ENCODE data around the gene ARHGAP26.

The ARHGAP26 gene

DNA sequence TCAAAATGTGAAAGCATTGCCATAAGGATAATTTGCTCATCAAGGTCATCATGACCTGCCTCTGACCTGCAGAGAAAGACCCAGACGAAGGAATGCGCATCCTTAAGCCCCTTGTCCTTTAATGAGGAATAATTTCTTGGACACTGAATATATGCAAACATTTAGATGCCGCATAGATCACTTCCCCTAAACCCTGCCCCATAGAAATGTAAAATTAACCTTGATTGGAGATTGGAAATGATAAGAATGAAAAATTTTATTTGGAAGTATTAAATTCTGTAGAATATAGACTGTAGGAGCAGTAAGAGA, 233.1 kb downstream of the ARHGAP26 start:
- H3K27ac Mint-ChIP-seq = peak overlapping the region; percentile 97
- peaks cover 3% of the 10 kb centered on the region for H3K9me3 Mint-ChIP-seq
- no peaks in the 10 kb centered on the region for H3K27me3 Mint-ChIP-seq (ENCODE audit: low read depth)
- H3K4me1 Mint-ChIP-seq (ENCODE audit: low read depth) = peaks cover 69% of the 10 kb centered on the region
- H3K4me3 Mint-ChIP-seq = peak overlapping the region; percentile 66
- no peak for DNase-seq (ENCODE audit: low spot score)
- peaks cover 7% of the 10 kb centered on the region for H3K36me3 Mint-ChIP-seq (ENCODE audit: low read depth)

DNA sequence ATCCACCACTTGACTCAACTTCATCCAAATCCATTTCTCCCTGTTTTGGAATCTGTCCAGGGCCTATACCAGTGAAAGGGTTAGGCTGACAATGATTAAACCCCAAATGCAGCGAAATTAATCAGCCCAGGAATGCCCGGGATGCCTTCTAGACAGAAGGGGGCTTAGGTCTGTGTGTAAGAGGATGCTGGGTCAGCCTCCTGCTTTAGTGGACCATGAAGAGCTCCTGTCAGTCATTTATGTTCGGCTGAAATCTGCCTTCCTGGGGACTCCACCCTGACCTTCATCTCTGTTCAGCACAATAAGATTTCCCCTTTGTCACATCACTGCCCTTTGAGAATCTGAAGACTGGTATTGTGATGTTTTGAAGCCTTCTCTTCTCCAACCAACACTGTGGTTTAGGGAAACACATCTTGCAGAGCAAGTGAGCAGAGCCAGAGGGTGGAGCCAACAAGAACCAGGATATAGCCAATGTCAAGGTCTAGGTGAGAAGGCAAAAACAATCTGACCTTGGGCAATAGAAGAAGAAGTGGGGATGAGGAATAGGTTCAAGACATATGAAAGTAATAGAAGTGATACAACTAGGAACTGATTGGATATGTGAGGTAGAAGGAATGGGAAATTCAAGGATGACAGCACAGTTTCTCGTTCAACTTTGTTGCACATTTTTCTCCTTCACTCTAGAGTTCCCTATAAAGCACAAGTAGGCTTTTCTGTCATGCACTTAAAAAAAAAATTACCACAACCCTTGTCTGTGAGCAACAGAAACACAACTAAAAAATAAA, 234.4 kb downstream of the ARHGAP26 start:
- H3K27me3 Mint-ChIP-seq (ENCODE audit: low read depth) = no peaks in the 10 kb centered on the region
- H3K4me3 Mint-ChIP-seq = peak overlapping the region; percentile 24
- H3K27ac Mint-ChIP-seq = peak overlapping the region; percentile 18
- DNase-seq (ENCODE audit: low spot score) = no peak
- H3K36me3 Mint-ChIP-seq (ENCODE audit: low read depth) = peaks cover 7% of the 10 kb centered on the region
- peaks cover 3% of the 10 kb centered on the region for H3K9me3 Mint-ChIP-seq
- H3K4me1 Mint-ChIP-seq (ENCODE audit: low read depth) = peaks cover 75% of the 10 kb centered on the region

DNA sequence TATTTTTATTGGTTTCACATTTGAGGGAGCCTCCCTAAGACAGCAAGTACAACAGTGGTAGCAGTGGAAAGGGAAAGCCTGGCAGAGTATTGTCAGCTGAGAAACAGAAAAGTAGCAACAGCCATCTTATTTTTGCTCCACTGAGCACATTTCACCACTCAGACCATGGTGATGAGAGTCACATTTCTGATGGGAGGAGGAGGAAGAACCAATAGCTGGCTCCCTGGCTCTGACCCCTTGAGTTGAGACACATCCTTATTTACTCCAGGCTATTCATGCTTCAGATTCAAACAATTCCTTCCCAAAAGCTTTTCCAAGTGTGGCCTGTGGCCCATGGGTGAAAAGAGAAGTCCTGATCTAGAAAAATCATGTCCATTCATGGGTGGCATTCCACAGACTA, 236.3 kb downstream of the ARHGAP26 start:
- no peak for DNase-seq (ENCODE audit: low spot score)
- Mint-ChIP-seq H3K36me3 (ENCODE audit: low read depth) (peaks cover 3% of the 10 kb centered on the region), H3K4me1 (ENCODE audit: low read depth) (peaks cover 80% of the 10 kb centered on the region), H3K27ac (no peak overlapping the region), H3K27me3 (ENCODE audit: low read depth) (no peaks in the 10 kb centered on the region), H3K4me3 (no peak overlapping the region), H3K9me3 (no peaks in the 10 kb centered on the region)

GRCh38 chr5:143008032-143008431, 237.9 kb downstream of the ARHGAP26 start:
- Mint-ChIP-seq H3K9me3 (no peaks in the 10 kb centered on the region), H3K27me3 (ENCODE audit: low read depth) (no peaks in the 10 kb centered on the region), H3K4me3 (peak overlapping the region; percentile 9)

DNA sequence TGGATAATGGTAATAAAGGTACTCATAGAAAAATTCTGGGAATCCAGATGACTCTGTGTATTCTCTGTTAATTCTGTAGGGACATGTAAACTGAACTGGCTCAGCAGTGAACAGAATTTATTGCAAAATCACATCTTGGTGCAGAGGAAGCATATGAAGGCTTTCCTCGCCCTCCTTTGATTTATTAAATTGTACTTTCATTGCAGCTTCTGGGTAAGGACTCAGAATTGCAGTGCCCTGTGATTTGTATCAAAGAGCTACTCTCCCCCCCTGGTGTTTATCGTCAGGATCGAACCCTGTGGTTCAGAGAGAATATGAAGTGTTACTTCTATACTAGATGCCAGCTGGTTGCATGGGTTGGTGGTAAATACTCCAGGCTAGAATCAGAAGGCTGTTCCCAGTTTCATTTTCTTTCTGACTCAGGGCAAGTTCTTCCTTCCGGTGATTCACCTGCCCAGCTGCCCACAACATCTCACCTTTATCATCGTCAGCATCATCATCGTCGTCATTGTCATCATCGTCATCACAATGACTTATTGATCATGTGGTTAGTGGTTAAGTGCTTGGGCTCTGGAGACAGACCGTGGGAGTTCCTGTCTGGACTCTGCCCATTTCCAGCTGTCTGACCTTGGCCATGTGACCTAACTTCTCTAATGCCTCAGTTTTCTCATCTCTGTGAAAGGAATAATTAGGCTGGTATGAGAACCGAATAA, 238.8 kb downstream of the ARHGAP26 start:
- peak overlapping the region; percentile 9 for H3K4me3 Mint-ChIP-seq
- peaks cover 64% of the 10 kb centered on the region for H3K4me1 Mint-ChIP-seq (ENCODE audit: low read depth)
- peak; percentile 90 for DNase-seq (ENCODE audit: low spot score)
- no peaks in the 10 kb centered on the region for H3K27me3 Mint-ChIP-seq (ENCODE audit: low read depth)
- peak overlapping the region; percentile 81 for H3K27ac Mint-ChIP-seq
- no peaks in the 10 kb centered on the region for H3K9me3 Mint-ChIP-seq
- peaks cover 1% of the 10 kb centered on the region for H3K36me3 Mint-ChIP-seq (ENCODE audit: low read depth)

More at GRCh38 chr5:143008032-143008431, 237.9 kb downstream of the ARHGAP26 start:
- H3K4me1 Mint-ChIP-seq (ENCODE audit: low read depth) = peaks cover 72% of the 10 kb centered on the region
- peaks cover 3% of the 10 kb centered on the region for H3K36me3 Mint-ChIP-seq (ENCODE audit: low read depth)
- H3K27ac Mint-ChIP-seq = peak overlapping the region; percentile 61
- no peak for DNase-seq (ENCODE audit: low spot score)

DNA sequence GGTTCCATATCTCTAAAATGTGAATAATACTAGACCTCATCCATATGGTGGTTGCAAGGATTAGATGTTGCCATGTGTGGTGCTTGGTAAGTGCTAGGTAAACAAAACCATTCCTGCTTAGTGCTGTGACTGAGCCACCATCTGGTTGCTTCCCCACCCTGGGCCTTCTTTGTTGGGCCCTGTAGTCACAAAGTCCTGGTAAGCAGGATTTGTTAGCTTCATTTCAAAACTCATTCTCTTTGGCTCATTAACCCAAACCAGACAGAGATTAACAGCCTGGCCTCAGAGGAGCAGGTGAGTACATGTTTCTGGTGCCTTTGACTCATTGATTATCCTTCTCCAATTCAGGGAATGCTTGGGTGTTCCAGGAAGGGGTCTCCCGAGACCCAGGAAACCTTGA, 240.2 kb downstream of the ARHGAP26 start:
- H3K27ac Mint-ChIP-seq = peak overlapping the region; percentile 17
- peaks cover 50% of the 10 kb centered on the region for H3K4me1 Mint-ChIP-seq (ENCODE audit: low read depth)
- peaks cover 4% of the 10 kb centered on the region for H3K36me3 Mint-ChIP-seq (ENCODE audit: low read depth)
- no peak for DNase-seq (ENCODE audit: low spot score)
- no peak overlapping the region for H3K4me3 Mint-ChIP-seq
- H3K9me3 Mint-ChIP-seq = no peaks in the 10 kb centered on the region
- H3K27me3 Mint-ChIP-seq (ENCODE audit: low read depth) = no peaks in the 10 kb centered on the region

- Mint-ChIP-seq H3K4me1 (ENCODE audit: low read depth) (peaks cover 40% of the 10 kb centered on the region), H3K36me3 (ENCODE audit: low read depth) (peaks cover 4% of the 10 kb centered on the region), H3K9me3 (no peaks in the 10 kb centered on the region), H3K27me3 (ENCODE audit: low read depth) (no peaks in the 10 kb centered on the region), H3K27ac (no peak overlapping the region), H3K4me3 (no peak overlapping the region)
- DNase-seq (ENCODE audit: low spot score) = no peak
These were observed 241.4 kb downstream of the ARHGAP26 start for GRCh38 chr5:143011585-143011984.

- Mint-ChIP-seq H3K36me3 (ENCODE audit: low read depth) (peaks cover 10% of the 10 kb centered on the region), H3K4me3 (no peak overlapping the region), H3K9me3 (peaks cover 4% of the 10 kb centered on the region), H3K27ac (no peak overlapping the region), H3K27me3 (ENCODE audit: low read depth) (no peaks in the 10 kb centered on the region), H3K4me1 (ENCODE audit: low read depth) (peaks cover 30% of the 10 kb centered on the region)
- DNase-seq (ENCODE audit: low spot score) = no peak
These were observed 243.2 kb downstream of the ARHGAP26 start for GRCh38 chr5:143013176-143013891.

GRCh38 chr5:143014017-143014651, 244.0 kb downstream of the ARHGAP26 start:
- Mint-ChIP-seq H3K27me3 (ENCODE audit: low read depth) (no peaks in the 10 kb centered on the region), H3K4me1 (ENCODE audit: low read depth) (peaks cover 23% of the 10 kb centered on the region), H3K27ac (no peak overlapping the region), H3K4me3 (no peak overlapping the region), H3K36me3 (ENCODE audit: low read depth) (peaks cover 12% of the 10 kb centered on the region), H3K9me3 (peaks cover 6% of the 10 kb centered on the region)
- no peak for DNase-seq (ENCODE audit: low spot score)

DNA sequence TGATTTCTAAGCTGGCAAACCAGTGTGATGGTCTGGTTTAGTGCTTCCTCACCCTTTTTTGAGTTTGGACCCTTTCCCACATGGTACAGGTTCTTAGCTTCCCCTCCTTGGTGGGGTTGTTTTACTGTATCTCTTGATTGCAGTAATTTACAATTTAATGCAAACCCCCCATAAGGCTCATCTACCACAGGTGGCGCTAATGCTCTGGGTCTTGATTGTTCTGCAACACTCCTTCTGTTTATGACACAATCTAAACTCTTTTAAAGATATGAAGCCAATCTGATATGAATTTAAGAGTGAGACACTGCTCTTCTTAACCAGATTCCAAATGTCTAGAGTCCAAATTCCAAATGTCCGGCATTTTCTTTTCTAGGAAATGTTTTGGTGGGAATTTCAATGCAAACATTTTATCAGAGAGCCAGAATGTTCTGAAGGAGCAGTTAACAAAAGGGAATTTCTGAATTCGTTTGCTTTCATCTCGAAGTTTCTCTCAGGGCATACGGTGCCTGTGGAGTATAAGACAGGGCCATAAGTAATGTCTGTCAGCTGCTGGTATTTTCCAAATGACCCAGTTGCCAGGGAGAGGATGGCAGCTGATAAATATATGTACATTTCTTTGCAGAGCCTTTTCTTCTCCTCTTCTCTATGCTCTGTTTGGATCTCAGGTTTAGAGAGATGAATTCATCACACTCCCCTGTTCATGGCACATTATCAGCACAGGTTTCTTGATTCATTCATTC, 246.8 kb downstream of the ARHGAP26 start:
- H3K27ac Mint-ChIP-seq = no peak overlapping the region
- H3K4me1 Mint-ChIP-seq (ENCODE audit: low read depth) = peaks cover 18% of the 10 kb centered on the region
- DNase-seq (ENCODE audit: low spot score) = peak; percentile 27
- H3K4me3 Mint-ChIP-seq = no peak overlapping the region
- no peaks in the 10 kb centered on the region for H3K27me3 Mint-ChIP-seq (ENCODE audit: low read depth)
- H3K36me3 Mint-ChIP-seq (ENCODE audit: low read depth) = peaks cover 14% of the 10 kb centered on the region
- peaks cover 6% of the 10 kb centered on the region for H3K9me3 Mint-ChIP-seq

DNA sequence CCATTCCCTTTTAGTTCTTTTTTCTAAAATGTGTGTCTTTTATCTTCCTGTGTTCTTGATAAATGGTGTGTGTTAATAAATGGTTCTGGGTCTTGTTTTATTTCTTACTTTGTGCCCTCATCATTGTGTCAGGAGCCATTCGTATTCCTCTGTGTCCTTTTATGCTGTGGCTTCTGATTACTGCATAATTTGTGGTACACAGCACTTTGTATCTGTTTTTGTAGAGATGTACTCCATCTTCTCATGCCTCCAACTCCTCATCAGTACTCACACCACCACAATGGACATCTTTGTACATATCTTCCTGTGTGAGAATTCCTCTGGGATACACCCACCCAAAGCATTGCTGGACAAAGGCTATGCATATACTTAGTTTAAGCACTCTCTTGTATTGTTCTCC, 247.4 kb downstream of the ARHGAP26 start:
- no peak overlapping the region for H3K4me3 Mint-ChIP-seq
- no peaks in the 10 kb centered on the region for H3K27me3 Mint-ChIP-seq (ENCODE audit: low read depth)
- H3K9me3 Mint-ChIP-seq = peaks cover 6% of the 10 kb centered on the region
- no peak for DNase-seq (ENCODE audit: low spot score)
- H3K4me1 Mint-ChIP-seq (ENCODE audit: low read depth) = peaks cover 18% of the 10 kb centered on the region
- peaks cover 14% of the 10 kb centered on the region for H3K36me3 Mint-ChIP-seq (ENCODE audit: low read depth)
- H3K27ac Mint-ChIP-seq = no peak overlapping the region

DNA sequence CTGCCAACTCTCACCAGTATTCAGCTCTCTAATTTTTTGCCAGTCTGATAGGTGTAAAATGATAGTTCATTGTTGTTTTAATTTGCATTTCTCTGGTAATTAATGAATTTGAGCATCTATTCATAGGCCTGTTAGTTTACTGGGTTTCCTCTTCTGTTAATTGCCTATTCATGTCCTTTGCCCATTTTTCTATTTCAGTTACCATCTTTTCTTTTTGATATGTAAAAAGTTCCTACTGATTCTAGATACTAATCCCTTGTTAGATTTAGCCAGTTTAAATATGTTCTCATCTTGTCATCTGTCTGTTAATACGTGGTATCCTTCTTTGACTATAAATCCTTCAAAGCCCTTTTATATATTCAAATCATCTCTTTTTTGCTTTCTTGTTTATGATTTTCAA, 247.8 kb downstream of the ARHGAP26 start:
- Mint-ChIP-seq H3K36me3 (ENCODE audit: low read depth) (peaks cover 14% of the 10 kb centered on the region), H3K4me3 (no peak overlapping the region), H3K4me1 (ENCODE audit: low read depth) (peaks cover 21% of the 10 kb centered on the region), H3K9me3 (peaks cover 6% of the 10 kb centered on the region), H3K27me3 (ENCODE audit: low read depth) (no peaks in the 10 kb centered on the region), H3K27ac (no peak overlapping the region)
- no peak for DNase-seq (ENCODE audit: low spot score)

DNA sequence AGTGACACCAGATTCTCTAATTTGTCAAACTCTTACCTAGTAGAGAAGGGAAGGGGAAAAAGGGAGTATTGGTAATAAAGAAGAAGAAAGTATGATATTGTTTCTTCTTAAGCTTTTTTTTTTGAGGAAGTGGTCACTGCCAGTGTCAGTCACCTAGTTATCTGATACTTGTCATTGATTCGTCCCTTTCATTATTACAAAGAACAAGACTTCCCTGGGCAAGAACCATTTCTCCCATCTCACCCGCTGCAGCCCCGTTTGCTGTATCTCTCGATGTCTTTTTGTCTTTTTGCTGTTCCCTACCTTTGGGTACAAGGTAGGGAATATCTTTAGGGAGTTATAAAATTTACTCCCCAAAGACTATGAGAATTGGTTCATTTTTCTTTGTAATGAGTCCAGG, 249.0 kb downstream of the ARHGAP26 start:
- Mint-ChIP-seq H3K36me3 (ENCODE audit: low read depth) (peaks cover 13% of the 10 kb centered on the region), H3K9me3 (peaks cover 6% of the 10 kb centered on the region), H3K4me1 (ENCODE audit: low read depth) (peaks cover 32% of the 10 kb centered on the region), H3K27me3 (ENCODE audit: low read depth) (no peaks in the 10 kb centered on the region), H3K4me3 (no peak overlapping the region), H3K27ac (no peak overlapping the region)
- no peak for DNase-seq (ENCODE audit: low spot score)

Data from T-helper 2 cell treated with Interferon-gamma antibody and Interleukin-4, amounts not matched to agents 5 μg/mL and 100 μg/mL, for 36 hours (primary cell).